SK-N-MC (cell line): ENCODE data around the gene HLA-A.

Source experiments
- EZH2 ChIP-seq: fragments of 200-600 bp; sonication (generic); IDR thresholded peaks from one replicate; pipeline ENCODE4 v1.6.1; 2017; ENCODE audit warnings: antibody characterized with exemption
- FOXP2 ChIP-seq: optimal IDR thresholded peaks from 2 replicates; pipeline ENCODE3; 2011; ENCODE audit warnings: mild to moderate bottlenecking, moderate library complexity; ENCODE audit not compliant: insufficient read depth; ENCODE audit errors: extremely low read length, control extremely low read depth
- POLR2AphosphoS5 ChIP-seq: IDR thresholded peaks from 2 replicates; pipeline ENCODE4 v1.6.1; 2012; ENCODE audit warnings: mild to moderate bottlenecking, low read depth, low read length, borderline replicate concordance

DNA sequence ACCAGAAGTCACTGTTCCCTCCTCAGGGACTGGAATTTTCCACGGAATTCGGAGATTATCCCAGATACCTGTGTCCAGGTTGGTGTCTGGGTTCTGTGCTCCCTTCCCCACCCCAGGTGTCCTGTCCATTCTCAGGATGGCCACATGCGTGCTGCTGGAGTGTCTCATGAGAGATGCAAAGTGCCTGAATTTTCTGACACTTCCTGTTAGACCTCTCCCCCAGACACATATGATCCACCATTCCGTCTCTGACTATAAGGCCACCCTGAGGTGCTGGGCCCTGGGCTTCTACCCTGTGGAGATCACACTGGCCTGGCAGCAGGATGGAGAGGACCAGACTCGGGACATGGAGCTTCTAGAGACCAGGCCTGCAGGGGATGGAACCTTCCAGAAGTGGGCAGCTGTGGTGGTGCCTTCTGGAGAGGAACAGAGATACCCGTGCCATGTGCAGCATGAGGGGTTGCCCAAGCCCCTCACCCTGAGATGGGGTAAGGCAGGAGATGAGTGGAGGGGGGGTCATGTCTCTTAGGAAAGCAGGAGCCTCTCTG, 14.4 kb upstream of the HLA-A start:
- no peak for TF ChIP-seq POLR2AphosphoS5
- TF ChIP-seq EZH2, result no peak
- no peak for TF ChIP-seq FOXP2
